Mesodermal cell (in vitro differentiated cells): ENCODE results near the gene SUCNR1.

ENCODE experiments used
- H3K27ac ChIP-seq: 2 replicates; pipeline ENCODE4 v1.7.0; 2013; ENCODE audit warnings: mild to moderate bottlenecking, low read depth, low read length, moderate library complexity; ENCODE audit not compliant: severe bottlenecking
- H3K36me3 ChIP-seq: 2 replicates; pipeline ENCODE4 v1.7.1; 2013; ENCODE audit warnings: mild to moderate bottlenecking, low read length, moderate library complexity; ENCODE audit not compliant: control insufficient read depth, insufficient read depth
- H3K4me1 ChIP-seq: one replicate; pipeline ENCODE4 v1.7.1; 2013; ENCODE audit warnings: mild to moderate bottlenecking, low read length; ENCODE audit not compliant: insufficient read depth, control insufficient read depth, poor library complexity, severe bottlenecking
- H3K4me3 ChIP-seq: 2 replicates; pipeline ENCODE4 v1.7.0; 2013; ENCODE audit warnings: low read length, control low read depth, mild to moderate bottlenecking; ENCODE audit not compliant: insufficient read depth, poor library complexity, severe bottlenecking; ENCODE audit errors: extremely low read depth
- H3K9me3 ChIP-seq: 2 replicates; pipeline ENCODE4 v1.7.1; 2013; ENCODE audit warnings: mild to moderate bottlenecking, low read length, moderate library complexity; ENCODE audit not compliant: control insufficient read depth
- WGBS, 2 experiments: methylation state at CpG; one replicate each; pipeline ENCODE4 v1.1.5; 2013; ENCODE audit warnings: missing lambda C conversion rate in 2 of 2; ENCODE audit not compliant: insufficient coverage in 2 of 2; 5-methylcytosine and 5-hydroxymethylcytosine counted together

The SUCNR1 gene

GRCh38 chr3:151852074-151852811, 21.2 kb upstream of the SUCNR1 start:
- no peak overlapping the region for H3K4me3 ChIP-seq
- peaks cover 3% of the 10 kb centered on the region for H3K9me3 ChIP-seq
- H3K36me3 ChIP-seq, result no peaks in the 10 kb centered on the region
- 89 to 90% methylated on average over 6 to 10 of the region's 11 CpGs for WGBS, 2 experiments
- H3K27ac ChIP-seq, result no peak overlapping the region
- H3K4me1 ChIP-seq, result peaks cover 4% of the 10 kb centered on the region

- peaks cover 12% of the 10 kb centered on the region for H3K4me1 ChIP-seq
- H3K4me3 ChIP-seq, result no peak overlapping the region
- peaks cover 1% of the 10 kb centered on the region for H3K9me3 ChIP-seq
- 92 to 100% methylated on average over 2 of the region's 3 CpGs for WGBS, 2 experiments
- no peaks in the 10 kb centered on the region for H3K36me3 ChIP-seq
- H3K27ac ChIP-seq, result no peak overlapping the region
Observed at GRCh38 chr3:151856118-151856517, 17.3 kb upstream of the SUCNR1 start.

- no peaks in the 10 kb centered on the region for H3K9me3 ChIP-seq
- H3K4me3 ChIP-seq, result no peak overlapping the region
- H3K36me3 ChIP-seq, result no peaks in the 10 kb centered on the region
- H3K27ac ChIP-seq, result no peak overlapping the region
- H3K4me1 ChIP-seq, result peaks cover 12% of the 10 kb centered on the region
- WGBS, 2 experiments, result 80 to 100% methylated on average over 1 of the region's 2 CpGs
Observed at GRCh38 chr3:151856641-151857040, 16.8 kb upstream of the SUCNR1 start.

- WGBS, 2 experiments, result no CpG with 5 or more reads among the region's 2 CpGs
- H3K4me3 ChIP-seq, result no peak overlapping the region
- no peaks in the 10 kb centered on the region for H3K36me3 ChIP-seq
- peaks cover 8% of the 10 kb centered on the region for H3K4me1 ChIP-seq
- H3K9me3 ChIP-seq, result no peaks in the 10 kb centered on the region
- H3K27ac ChIP-seq, result peak overlapping the region; percentile 23
Observed at GRCh38 chr3:151859233-151859673, 14.2 kb upstream of the SUCNR1 start.

- Histone ChIP-seq H3K27ac (no peak overlapping the region), H3K4me1 (peaks cover 8% of the 10 kb centered on the region), H3K9me3 (no peaks in the 10 kb centered on the region), H3K4me3 (no peak overlapping the region), H3K36me3 (no peaks in the 10 kb centered on the region)
Observed at GRCh38 chr3:151859905-151860304, 13.5 kb upstream of the SUCNR1 start.

GRCh38 chr3:151863611-151864010, 9.8 kb upstream of the SUCNR1 start:
- no peaks in the 10 kb centered on the region for H3K36me3 ChIP-seq
- 91% methylated on average over 1 of the region's 2 CpGs; no CpG with 5 or more reads in 1 of the 2 experiments for WGBS, 2 experiments
- H3K9me3 ChIP-seq, result no peaks in the 10 kb centered on the region
- peaks cover 14% of the 10 kb centered on the region for H3K4me1 ChIP-seq
- H3K4me3 ChIP-seq, result no peak overlapping the region
- H3K27ac ChIP-seq, result no peak overlapping the region

- no peaks in the 10 kb centered on the region for H3K9me3 ChIP-seq
- H3K36me3 ChIP-seq, result no peaks in the 10 kb centered on the region
- H3K27ac ChIP-seq, result no peak overlapping the region
- WGBS, 2 experiments, result 67% methylated on average over 1 of the region's 4 CpGs; no CpG with 5 or more reads in 1 of the 2 experiments
- H3K4me3 ChIP-seq, result no peak overlapping the region
- peaks cover 12% of the 10 kb centered on the region for H3K4me1 ChIP-seq
Observed at GRCh38 chr3:151864423-151865101, 8.9 kb upstream of the SUCNR1 start.

- Histone ChIP-seq H3K36me3 (no peaks in the 10 kb centered on the region), H3K4me1 (peaks cover 9% of the 10 kb centered on the region), H3K27ac (peak overlapping the region; percentile 23), H3K4me3 (no peak overlapping the region), H3K9me3 (no peaks in the 10 kb centered on the region)
- WGBS, 2 experiments, result 85 to 100% methylated on average over 1 to 3 of the region's 4 CpGs
Observed at GRCh38 chr3:151866711-151867410, 6.6 kb upstream of the SUCNR1 start.

- Histone ChIP-seq H3K27ac (no peak overlapping the region), H3K9me3 (no peaks in the 10 kb centered on the region), H3K4me3 (no peak overlapping the region), H3K4me1 (peaks cover 9% of the 10 kb centered on the region), H3K36me3 (no peaks in the 10 kb centered on the region)
- WGBS, 2 experiments, result no CpG with 5 or more reads among the region's 1 CpG
Observed at GRCh38 chr3:151867666-151868065, 5.8 kb upstream of the SUCNR1 start.

- Histone ChIP-seq H3K4me3 (no peak overlapping the region), H3K36me3 (no peaks in the 10 kb centered on the region), H3K9me3 (no peaks in the 10 kb centered on the region), H3K27ac (no peak overlapping the region), H3K4me1 (peaks cover 9% of the 10 kb centered on the region)
- WGBS, 2 experiments, result no CpG with 5 or more reads among the region's 3 CpGs
Observed at GRCh38 chr3:151869181-151869580, 4.3 kb upstream of the SUCNR1 start.
